IMR-90 (cell line): Measurements from ENCODE around the gene TRHDE.

Experiments
- CHD1 ChIP-seq: IDR thresholded peaks from 2 replicates; pipeline ENCODE4 v1.6.1; 2012; ENCODE audit warnings: low read depth, low read length, improper control_type of control experiment
- CTCF ChIP-seq: conservative IDR thresholded peaks from 2 replicates; pipeline ENCODE4 v1.5.1; 2012; ENCODE audit warnings: mild to moderate bottlenecking, low read depth, low read length, improper control_type of control experiment
- MAFK ChIP-seq: IDR thresholded peaks from 2 replicates; pipeline ENCODE4 v1.6.1; 2012; ENCODE audit warnings: low read depth, low read length, improper control_type of control experiment
- MAZ ChIP-seq: IDR thresholded peaks from 2 replicates; pipeline ENCODE4 v1.6.1; 2012; ENCODE audit warnings: low read depth, mild to moderate bottlenecking, low read length, improper control_type of control experiment, moderate library complexity, borderline replicate concordance
- MXI1 ChIP-seq: IDR thresholded peaks from 2 replicates; pipeline ENCODE4 v1.6.1; 2012; ENCODE audit warnings: low read depth, mild to moderate bottlenecking, low read length, moderate library complexity, borderline replicate concordance
- POLR2A ChIP-seq: IDR thresholded peaks from 2 replicates; pipeline ENCODE4 v1.6.1; 2012; ENCODE audit warnings: mild to moderate bottlenecking, low read depth, low read length
- SMC3 ChIP-seq: fragments of 150-350 bp; IDR thresholded peaks from 2 replicates; pipeline ENCODE4 v1.6.1; 2016; ENCODE audit warnings: low read depth, mild to moderate bottlenecking, antibody characterized with exemption, low read length, moderate library complexity

GRCh38 chr12:72472350-72472749 lies 200.2 kb downstream of the TRHDE start:
- no peak for TF ChIP-seq CTCF
- no peak for TF ChIP-seq MXI1
- no peak for TF ChIP-seq MAFK
- no peak for TF ChIP-seq MAZ
- TF ChIP-seq POLR2A, result no peak
- TF ChIP-seq CHD1, result no peak
- no peak for TF ChIP-seq SMC3
